HG03108 (cell line): Measurements from ENCODE around the gene VIT.
"Not testable (repeated sequence)": the region's sequence is repeated elsewhere in the genome, so short reads cannot be mapped to it uniquely, and the experiment has no call there.

ENCODE experiments used
- ATAC-seq: cut with Tn5 transposase; IDR thresholded peaks from one replicate; pipeline ENCODE4 v1.9.1; 2021; ENCODE audit warnings: moderate library complexity; ENCODE audit not compliant: unreplicated experiment

Gene VIT

GRCh38 chr2:36677996-36678605 lies 18.4 kb upstream of the VIT start:
- no peak for ATAC-seq

GRCh38 chr2:36678856-36679255 lies 17.7 kb upstream of the VIT start:
- no peak for ATAC-seq

- no peak for ATAC-seq
Measured at GRCh38 chr2:36680012-36680411, 16.5 kb upstream of the VIT start.

GRCh38 chr2:36682562-36682961 lies 13.9 kb upstream of the VIT start:
- no peak for ATAC-seq

GRCh38 chr2:36683002-36683401 lies 13.5 kb upstream of the VIT start:
- no peak for ATAC-seq

GRCh38 chr2:36688291-36688690 lies 8.2 kb upstream of the VIT start:
- ATAC-seq = not testable (repeated sequence)

GRCh38 chr2:36689013-36689412 lies 7.5 kb upstream of the VIT start:
- not testable (repeated sequence) for ATAC-seq

GRCh38 chr2:36692121-36692520 lies 4.4 kb upstream of the VIT start:
- ATAC-seq = no peak

- ATAC-seq = no peak
Measured at GRCh38 chr2:36693825-36694224, 2.7 kb upstream of the VIT start.

GRCh38 chr2:36695746-36696415 lies 626 bp upstream of the VIT start:
- ATAC-seq = no peak

- no peak for ATAC-seq
Measured at GRCh38 chr2:36697424-36698066, 1.0 kb downstream of the VIT start.

GRCh38 chr2:36698993-36699392 lies 2.5 kb downstream of the VIT start:
- ATAC-seq = no peak

- no peak for ATAC-seq
Measured at GRCh38 chr2:36700311-36700710, 3.8 kb downstream of the VIT start.

- ATAC-seq = no peak
Measured at GRCh38 chr2:36701391-36701795, 4.9 kb downstream of the VIT start.

GRCh38 chr2:36701918-36702317 lies 5.4 kb downstream of the VIT start:
- ATAC-seq = no peak

- ATAC-seq = no peak
Measured at GRCh38 chr2:36702781-36703180, 6.3 kb downstream of the VIT start.

- no peak for ATAC-seq
Measured at GRCh38 chr2:36704475-36705150, 8.1 kb downstream of the VIT start.

GRCh38 chr2:36705326-36706020 lies 9.0 kb downstream of the VIT start:
- ATAC-seq = no peak

GRCh38 chr2:36706021-36706876 lies 9.7 kb downstream of the VIT start:
- no peak for ATAC-seq

- no peak for ATAC-seq
Measured at GRCh38 chr2:36707050-36707449, 10.5 kb downstream of the VIT start.
